ENCODE results near the gene ARHGEF2.

ARHGEF2 gene

DNA sequence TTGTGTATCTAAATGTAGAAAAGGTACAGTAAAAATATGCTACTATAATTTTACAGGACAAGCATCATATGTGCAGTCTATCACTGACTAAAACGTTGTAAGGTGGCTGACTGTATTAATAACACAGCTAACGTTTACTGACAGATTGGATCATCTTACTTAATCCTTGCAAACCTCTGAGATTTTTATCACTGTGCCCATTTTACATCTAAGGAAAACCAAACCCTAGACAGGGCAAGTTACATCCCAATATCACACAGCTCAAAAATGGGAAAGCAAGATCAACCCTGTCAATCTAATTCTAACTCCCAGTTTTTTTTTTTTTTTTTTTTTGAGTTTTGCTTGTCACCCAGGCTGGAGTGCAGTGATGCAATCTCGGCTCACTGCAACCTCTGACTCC is 59.7 kb downstream of the ARHGEF2 start:
- in situ Hi-C loops (cut with MboI; ENCODE audit: low sequenced_read_pairs): loop anchor here (25.0 kb wide), 1 partner anchor 394 kb away; no protein-coding TSS in a partner anchor

- in situ Hi-C loops (cut with MboI; ENCODE audit: low sequenced_read_pairs): loop anchor here (25.0 kb wide), 1 partner anchor 398 kb away; no protein-coding TSS in a partner anchor
These were observed 64.2 kb downstream of the ARHGEF2 start for GRCh38 chr1:155913969-155914757.

DNA sequence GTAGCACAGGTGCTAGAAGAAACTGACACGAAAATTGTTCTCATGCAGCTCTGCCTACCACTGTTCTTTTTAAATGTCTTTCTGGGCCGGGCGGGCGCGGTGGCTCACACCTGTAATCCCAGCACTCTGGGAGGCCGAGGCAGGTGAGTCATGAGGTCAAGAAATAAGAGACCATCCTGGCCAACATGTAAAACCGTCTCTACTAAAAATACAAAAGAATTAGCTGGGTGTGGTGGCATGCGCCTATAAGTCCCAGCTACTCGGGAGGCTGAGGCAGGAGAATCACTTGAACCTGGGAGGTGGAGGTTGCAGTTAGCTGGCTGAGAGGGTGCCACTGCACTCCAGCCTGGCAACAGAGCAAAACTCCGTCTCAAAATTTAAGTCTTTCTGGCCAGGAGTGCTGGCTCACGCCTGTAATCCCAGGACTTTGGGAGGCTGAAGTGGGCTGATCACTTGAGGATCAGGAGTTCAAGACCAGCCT is 66.3 kb downstream of the ARHGEF2 start:
- in situ Hi-C loops (cut with MboI; ENCODE audit: low sequenced_read_pairs): loop anchor here (25.0 kb wide), 1 partner anchor 400 kb away; no protein-coding TSS in a partner anchor

DNA sequence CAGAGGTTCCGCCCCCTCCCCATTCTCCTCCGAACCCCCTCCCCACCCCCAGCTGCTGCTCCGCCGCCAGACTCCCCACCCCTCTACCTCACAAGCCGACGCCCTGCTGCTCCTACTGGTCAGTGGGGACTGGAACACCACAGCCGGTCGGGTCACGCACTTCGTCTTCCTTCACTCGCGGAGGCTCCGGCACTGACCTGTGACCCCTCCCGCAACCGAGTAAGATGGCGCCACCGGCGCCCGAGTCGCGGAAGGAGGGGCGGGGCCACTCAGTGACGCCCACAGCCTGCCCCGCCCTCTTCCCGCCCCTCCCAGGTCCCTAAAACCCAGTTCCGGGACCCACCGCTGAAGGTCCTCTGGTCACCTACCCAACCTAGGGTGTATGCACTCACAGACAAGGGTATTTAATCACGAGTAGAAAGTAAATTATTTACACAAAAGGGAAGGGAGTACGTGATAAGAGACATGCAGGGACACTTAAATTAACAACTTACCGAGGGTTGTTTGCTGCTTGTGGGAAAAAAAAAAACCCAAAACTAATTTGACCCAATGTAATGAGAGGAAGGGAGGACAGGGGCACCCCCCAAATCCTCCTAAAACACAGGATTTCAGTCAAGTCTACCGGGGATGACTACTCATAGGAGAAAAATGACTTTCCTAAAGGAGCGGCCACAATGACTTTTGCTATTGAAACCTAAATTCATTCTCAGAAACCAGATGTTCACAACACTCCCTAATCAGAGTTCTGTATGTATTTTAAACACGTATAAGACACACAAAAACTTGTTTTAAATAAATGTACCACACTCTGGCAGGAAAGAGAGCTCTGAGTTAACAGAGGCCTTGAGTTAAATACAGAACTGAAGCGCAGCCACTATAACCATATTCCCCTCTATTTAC is 66.9 kb downstream of the ARHGEF2 start, which contains the start of gene RIT1:
TSS of gene RIT1 (minus strand) at position 194 of the 900 bp plus-strand sequence. CDS start 588 bp downstream, outside the sequence.
- in situ Hi-C loops (cut with MboI; ENCODE audit: low sequenced_read_pairs): loop anchor here (25.0 kb wide), 1 partner anchor 401 kb away; no protein-coding TSS in a partner anchor

DNA sequence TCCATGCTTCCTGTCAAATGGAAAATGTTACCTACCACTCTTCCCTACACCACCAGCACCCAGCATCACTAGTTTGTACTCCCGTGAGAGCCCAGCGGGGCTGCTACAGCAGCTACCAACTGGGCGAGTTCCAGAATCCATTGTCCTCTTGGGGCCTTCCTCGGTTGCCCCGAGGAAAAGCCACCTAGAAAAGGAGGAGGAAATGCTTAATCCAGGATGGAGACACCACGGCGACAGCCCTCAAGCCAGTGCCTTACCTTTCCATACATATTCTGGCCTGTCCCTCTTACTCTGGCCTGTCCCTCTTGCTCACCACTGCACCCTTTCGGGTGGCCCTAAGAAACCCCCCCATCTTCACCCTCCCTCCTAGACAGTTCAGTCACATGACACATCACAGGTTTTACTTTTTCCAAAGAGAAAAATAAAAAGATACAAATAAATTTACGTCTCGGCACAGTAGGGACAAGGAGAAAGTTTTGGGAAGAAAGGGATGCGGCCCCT is 67.7 kb downstream of the ARHGEF2 start:
- in situ Hi-C loops (cut with MboI; ENCODE audit: low sequenced_read_pairs): loop anchor here (25.0 kb wide), 1 partner anchor 402 kb away; no protein-coding TSS in a partner anchor

DNA sequence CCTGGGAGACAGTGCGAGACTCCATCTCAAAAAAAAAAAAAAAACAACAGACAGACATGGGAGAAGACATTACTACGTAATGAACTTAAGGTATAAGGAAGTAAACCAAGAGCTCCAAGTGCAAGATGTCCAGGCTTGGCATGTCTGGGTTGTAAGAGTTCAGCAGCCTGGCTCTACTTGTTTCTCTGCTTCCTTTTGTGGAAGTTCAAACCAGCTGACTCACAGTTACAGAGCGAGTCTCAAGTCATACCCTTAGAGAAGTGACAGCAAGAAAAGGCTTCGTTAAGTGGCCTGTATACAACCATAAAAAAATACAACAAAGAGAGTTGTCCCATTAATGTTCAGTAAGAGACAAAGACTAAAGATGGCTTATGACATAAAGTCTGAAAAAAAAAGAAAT is 68.5 kb downstream of the ARHGEF2 start:
- in situ Hi-C loops (cut with MboI; ENCODE audit: low sequenced_read_pairs): loop anchor here (25.0 kb wide), 1 partner anchor 402 kb away; no protein-coding TSS in a partner anchor

- in situ Hi-C loops (cut with MboI; ENCODE audit: low sequenced_read_pairs): loop anchor here (25.0 kb wide), 1 partner anchor 408 kb away; no protein-coding TSS in a partner anchor
These were observed 74.1 kb downstream of the ARHGEF2 start for GRCh38 chr1:155904261-155904660.

DNA sequence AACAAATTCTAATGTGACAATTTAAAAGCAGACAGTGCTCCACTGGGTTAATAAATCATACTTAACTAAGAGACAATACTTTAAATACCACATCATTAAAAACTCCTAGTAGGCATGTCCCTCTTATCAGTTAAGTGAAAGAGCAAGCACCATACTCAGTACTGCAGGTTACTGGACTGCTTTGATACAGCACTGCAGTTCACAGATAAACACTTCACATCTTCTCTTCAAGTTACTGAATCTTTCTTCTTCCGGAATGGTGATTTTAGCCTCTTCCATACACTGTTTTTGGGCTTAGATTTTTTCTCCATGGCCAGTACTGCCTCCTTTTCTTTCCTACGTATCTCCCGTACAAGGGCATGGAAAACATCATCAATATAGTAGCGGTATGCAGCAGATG is 78.2 kb downstream of the ARHGEF2 start:
- in situ Hi-C loops (cut with MboI; ENCODE audit: low sequenced_read_pairs): loop anchor here (25.0 kb wide), 1 partner anchor 412 kb away; no protein-coding TSS in a partner anchor

- in situ Hi-C loops (cut with MboI; ENCODE audit: low sequenced_read_pairs): loop anchor here (25.0 kb wide), 1 partner anchor 413 kb away; no protein-coding TSS in a partner anchor
These were observed 78.7 kb downstream of the ARHGEF2 start for GRCh38 chr1:155899683-155900082.

DNA sequence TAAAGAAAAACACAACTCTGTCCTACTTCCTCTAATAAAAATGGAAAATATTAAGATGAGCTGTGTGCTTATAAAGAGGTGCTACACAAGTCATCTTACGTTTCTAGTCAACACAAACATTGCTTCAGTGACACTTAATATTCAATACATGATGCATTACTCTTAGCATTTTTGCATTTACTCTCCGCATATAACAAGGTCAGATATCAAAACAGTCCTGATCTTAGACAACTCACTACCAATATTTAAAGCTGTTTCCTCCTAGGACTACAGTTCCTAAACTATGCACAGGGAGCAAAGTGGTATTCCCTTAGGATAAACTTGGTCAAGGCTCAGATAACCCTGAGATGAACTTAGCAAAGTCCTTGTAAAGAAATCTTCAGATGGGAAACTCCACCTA is 79.5 kb downstream of the ARHGEF2 start:
- in situ Hi-C loops (cut with MboI; ENCODE audit: low sequenced_read_pairs): no loop called here

DNA sequence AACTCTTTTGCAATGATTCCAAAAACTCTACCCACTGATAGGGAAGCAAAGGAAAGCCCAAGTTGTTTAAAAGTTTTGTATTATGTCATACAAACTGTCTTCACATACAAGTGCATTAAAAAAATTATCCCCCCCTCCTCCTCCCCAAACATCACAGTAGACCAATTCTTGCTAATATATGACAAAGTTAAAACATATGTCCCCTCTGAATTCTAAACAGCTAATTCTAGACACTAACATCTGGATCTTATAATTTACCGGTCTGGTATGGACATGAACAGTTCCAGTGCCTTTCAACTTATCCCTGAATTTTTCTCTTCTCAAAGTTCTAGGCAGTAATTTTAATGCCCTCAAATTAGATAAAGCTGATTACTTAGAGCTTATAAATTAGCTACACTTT is 80.6 kb downstream of the ARHGEF2 start:
- in situ Hi-C loops (cut with MboI; ENCODE audit: low sequenced_read_pairs): no loop called here
